GM12865 (cell line): ENCODE measurements around the gene KYNU.
A peak's percentile ranks its signal among the peaks of the same experiment; 100 is the strongest.
"Not testable (repeated sequence)": the region's sequence is repeated elsewhere in the genome, so short reads cannot be mapped to it uniquely, and the experiment has no call there.

Experiments used
- DNase-seq: peaks from one replicate; pipeline ENCODE4 v3.0.0; 2010; ENCODE audit warnings: low read depth
- H3K4me3 ChIP-seq: 2 replicates; pipeline ENCODE4 v1.5.1; 2011; ENCODE audit warnings: mild to moderate bottlenecking, low read depth, low read length, control low read depth
- TF ChIP-seq, protein P1 (sequence below): IDR thresholded peaks from 2 replicates; pipeline ENCODE4 v1.5.1; 2011; ENCODE audit warnings: low read length, control low read depth, low read depth, inconsistent platforms; ENCODE audit not compliant: insufficient read depth; ENCODE audit errors: missing control alignments

KYNU gene

DNA sequence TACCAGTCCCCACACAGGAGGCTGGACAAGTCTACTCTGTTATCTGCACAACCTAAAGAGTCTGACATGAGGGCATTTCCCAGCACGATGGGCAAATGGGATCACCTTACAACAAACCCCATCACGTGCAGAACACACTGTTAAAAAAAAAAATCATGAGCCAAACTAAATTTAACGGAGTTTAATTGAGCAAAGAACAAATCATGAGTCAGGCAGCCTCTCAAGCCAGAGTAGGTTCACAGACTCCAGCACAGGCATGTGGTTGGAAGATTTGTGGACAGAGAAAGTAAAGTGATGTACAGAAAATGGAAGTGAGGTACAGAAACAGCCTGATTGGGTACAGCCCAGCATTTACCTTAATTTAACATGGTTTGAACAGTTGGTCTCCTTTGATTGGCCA lies 59.9 kb downstream of the KYNU start:
- TF ChIP-seq, protein P1, sequence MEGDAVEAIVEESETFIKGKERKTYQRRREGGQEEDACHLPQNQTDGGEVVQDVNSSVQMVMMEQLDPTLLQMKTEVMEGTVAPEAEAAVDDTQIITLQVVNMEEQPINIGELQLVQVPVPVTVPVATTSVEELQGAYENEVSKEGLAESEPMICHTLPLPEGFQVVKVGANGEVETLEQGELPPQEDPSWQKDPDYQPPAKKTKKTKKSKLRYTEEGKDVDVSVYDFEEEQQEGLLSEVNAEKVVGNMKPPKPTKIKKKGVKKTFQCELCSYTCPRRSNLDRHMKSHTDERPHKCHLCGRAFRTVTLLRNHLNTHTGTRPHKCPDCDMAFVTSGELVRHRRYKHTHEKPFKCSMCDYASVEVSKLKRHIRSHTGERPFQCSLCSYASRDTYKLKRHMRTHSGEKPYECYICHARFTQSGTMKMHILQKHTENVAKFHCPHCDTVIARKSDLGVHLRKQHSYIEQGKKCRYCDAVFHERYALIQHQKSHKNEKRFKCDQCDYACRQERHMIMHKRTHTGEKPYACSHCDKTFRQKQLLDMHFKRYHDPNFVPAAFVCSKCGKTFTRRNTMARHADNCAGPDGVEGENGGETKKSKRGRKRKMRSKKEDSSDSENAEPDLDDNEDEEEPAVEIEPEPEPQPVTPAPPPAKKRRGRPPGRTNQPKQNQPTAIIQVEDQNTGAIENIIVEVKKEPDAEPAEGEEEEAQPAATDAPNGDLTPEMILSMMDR: no peak
- no peak for DNase-seq
- H3K4me3 ChIP-seq: no peak overlapping the region

DNA sequence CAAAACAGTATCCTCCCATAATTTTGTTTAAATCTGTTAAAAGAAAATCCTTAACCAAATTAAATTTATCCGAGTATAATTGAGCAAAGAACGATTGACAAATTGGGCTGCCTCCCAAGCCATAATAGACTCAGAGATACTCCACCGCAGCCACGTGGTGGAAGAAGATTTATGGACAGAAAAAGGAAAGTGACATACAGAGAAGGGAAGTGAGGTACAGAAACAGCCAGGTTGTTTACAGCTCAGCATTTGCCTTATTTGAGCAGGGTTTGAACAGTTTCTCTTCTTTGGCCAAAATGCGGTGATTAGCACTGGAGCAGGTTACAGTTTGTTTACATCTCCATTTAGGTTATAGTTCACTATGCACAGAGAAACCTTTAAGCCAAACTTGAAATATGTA lies 60.8 kb downstream of the KYNU start:
- no peak for DNase-seq
- no peak overlapping the region for H3K4me3 ChIP-seq

DNA sequence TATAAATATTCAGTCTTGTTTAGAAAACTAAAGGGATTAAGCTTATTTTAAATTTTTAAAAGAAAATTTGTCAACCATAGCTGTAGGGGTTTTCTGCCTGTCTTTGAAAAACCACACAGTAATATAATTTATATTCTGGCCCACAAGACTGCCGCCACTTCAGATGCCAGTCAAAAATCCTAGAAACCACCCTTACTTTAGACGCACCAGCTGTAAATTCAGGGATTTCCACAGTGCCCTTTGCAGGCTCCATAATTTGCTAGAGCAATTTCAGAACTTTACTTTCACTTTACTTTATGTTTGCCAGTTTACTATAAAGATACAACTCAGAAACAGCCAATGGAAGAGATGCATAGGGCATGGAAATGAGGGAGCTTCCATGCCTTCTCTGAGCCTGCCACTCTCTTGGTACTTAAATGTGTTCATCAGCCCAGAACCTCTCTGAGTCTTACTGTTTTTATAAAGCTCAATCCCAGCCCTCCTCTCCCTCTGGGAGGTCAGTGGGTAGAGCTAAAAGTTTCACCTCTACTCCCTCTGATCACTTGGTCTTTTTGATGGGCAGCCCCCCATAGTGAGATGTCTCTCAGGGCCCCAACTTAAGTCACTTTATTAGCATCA lies 63.3 kb downstream of the KYNU start:
- TF ChIP-seq, protein P1: no peak
- DNase-seq: peak; percentile 7
- no peak overlapping the region for H3K4me3 ChIP-seq

More for the DNA sequence above, 60.8 kb downstream of the KYNU start:
- TF ChIP-seq, protein P1: no peak

DNA sequence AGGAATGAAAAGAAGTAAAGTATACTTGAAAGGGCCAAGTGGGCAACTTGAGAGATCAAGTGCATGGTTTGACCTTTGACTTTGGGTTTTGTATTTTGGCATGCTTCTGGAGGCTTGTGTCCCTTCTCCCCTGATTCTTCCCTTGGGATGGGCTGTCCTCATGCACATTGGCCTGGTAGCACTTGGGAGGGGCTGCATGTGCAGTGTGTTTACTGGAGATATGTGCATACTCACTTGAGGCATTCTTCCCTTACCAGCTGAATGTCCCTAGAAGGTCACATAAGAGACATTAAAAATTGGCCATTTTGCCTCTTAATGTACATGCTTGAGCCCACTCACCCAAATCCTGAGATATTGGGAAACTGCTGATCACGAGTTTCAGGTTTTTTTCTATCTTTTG lies 65.2 kb downstream of the KYNU start:
- no peak for DNase-seq
- no peak overlapping the region for H3K4me3 ChIP-seq
- TF ChIP-seq, protein P1: no peak

DNA sequence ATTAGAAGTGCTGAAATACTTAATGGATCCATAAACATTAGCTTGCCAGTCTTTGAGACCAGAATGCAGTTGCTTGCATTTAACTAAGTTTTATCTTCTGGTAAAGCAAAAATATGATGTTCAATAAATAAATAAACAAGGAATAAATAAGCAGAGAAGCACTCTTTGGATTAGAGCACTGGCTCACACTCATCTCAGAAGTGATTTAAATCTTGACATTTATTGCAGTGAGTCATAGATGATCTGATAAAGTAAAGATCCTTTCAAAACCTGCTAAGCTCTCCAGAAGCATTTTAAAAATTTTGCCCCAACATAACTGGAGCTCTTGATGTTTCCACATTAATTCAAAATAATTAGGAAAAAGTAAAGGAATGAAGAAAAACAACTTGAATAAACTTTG lies 66.8 kb downstream of the KYNU start:
- H3K4me3 ChIP-seq: no peak overlapping the region
- DNase-seq: no peak
- TF ChIP-seq, protein P1: no peak

DNA sequence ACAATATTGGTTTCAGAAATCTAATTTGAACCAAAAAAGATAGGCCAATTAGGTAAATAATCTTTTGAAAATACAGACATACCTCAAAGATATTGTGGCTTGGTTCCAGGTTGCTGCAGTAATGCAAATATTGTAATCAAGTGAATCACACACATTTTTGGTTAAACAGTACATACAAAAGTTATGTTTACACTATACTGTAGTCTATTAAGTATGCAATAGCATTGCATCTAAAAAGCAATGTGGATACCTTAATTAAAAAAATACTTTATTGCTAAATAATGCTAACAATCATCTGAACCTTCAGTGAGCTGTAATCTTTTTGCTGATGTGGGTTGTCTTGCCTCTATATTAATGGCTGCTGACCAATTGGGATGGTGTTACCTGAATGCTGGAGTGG lies 67.3 kb downstream of the KYNU start:
- DNase-seq: no peak
- TF ChIP-seq, protein P1: no peak
- no peak overlapping the region for H3K4me3 ChIP-seq

DNA sequence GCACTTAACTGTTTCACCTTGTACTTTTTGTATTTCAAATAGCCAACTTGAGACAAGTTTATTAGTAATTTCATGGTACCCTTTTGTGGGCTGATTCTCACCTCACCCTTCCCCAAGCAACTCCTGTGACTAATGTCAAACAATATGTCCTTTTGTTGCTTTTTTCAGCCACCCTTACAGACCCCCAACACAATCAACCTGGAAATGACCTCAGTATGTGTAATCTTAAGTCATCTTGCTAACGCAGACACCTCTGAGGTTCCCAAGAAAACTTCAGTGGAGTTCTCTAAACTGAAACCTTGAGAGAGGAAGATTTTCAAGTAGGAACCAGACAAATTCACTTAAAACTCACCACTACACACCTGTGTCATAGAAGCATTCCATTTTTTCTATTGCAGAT lies 69.5 kb downstream of the KYNU start:
- DNase-seq: no peak
- TF ChIP-seq, protein P1: no peak
- no peak overlapping the region for H3K4me3 ChIP-seq

DNA sequence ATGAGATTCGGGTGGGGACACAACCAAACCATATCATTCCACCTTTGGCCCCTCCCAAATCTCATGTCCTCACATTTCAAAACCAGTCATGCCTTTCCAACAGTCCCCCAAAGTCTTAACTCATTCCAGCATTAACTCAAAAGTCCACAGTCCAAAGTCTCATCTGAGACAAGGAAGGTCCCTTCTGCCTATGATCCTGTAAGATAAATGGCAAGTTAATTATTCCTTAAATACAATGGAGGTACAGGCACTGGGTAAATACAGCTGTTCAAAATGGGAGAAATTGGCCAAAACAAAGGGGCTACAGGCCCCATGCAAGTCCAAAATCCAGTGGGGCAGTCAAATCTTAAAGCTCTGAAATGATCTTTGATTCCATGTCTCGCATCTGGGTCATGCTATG lies 71.3 kb downstream of the KYNU start:
- DNase-seq, H3K4me3 ChIP-seq: not testable (repeated sequence)

DNA sequence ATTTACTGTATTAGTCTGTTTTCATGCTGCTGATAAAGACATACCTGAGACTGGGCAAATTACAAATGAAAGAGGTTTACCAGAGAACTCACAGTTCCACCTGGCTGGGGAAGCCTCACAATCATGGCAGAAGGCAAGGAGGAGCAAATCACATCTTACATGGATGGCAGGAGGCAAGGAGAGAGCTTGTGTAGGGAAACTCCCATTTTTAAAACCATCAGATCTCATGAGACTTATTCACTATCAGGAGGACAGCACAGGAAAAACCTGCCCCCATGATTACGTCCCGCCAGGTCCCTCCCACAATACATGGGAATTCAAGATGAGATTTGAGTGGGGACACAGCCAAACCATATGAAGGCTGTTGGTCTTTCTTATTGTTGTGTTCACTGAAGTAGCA lies 72.9 kb downstream of the KYNU start:
- DNase-seq, H3K4me3 ChIP-seq: not testable (repeated sequence)
